Measurements from ENCODE around the gene PIH1D1. TPM values are rescaled to one million over a fixed set of nuclear protein-coding genes. Genes with fewer than 3 reads are reported as not detected.

Gene PIH1D1
- total and polyA plus RNA-seq, 12 donors: 15.7 to 60.0 (median 29.3) TPM

DNA sequence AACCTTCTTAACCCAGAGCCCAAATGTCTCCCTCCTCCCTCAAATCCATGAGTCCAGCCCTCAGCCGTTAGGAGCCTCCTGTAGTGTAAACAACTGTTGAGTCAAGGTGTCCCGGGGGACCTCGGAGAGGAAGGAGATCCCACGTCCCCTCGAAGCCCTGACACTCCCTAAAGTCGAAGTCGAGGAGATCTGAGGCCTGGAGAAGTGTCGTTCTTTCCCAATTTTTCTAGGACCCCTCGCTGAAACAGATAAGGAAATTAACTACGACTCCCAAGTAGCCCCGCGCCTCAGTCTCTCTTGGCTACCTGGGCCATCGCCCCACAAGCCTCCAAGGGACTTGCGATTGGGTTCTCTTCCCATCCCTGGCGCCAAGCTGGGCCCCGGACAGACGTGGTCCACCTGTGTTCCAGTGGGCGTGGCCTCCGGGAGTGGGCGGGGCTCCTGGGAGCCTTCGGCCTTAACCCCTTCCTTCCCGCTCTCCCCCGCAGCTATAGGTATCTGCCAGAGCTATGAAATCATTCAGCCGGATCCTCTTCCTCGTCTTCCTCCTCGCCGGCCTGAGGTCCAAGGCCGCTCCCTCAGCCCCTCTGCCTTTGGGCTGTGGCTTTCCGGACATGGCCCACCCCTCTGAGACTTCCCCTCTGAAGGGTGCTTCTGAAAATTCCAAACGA lies 25.6 kb downstream of the PIH1D1 start:
- H3K4me3 ChIP-seq: no peak overlapping the region
- DNase-seq: no peak
- TF ChIP-seq, protein P1, sequence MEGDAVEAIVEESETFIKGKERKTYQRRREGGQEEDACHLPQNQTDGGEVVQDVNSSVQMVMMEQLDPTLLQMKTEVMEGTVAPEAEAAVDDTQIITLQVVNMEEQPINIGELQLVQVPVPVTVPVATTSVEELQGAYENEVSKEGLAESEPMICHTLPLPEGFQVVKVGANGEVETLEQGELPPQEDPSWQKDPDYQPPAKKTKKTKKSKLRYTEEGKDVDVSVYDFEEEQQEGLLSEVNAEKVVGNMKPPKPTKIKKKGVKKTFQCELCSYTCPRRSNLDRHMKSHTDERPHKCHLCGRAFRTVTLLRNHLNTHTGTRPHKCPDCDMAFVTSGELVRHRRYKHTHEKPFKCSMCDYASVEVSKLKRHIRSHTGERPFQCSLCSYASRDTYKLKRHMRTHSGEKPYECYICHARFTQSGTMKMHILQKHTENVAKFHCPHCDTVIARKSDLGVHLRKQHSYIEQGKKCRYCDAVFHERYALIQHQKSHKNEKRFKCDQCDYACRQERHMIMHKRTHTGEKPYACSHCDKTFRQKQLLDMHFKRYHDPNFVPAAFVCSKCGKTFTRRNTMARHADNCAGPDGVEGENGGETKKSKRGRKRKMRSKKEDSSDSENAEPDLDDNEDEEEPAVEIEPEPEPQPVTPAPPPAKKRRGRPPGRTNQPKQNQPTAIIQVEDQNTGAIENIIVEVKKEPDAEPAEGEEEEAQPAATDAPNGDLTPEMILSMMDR (IDR thresholded peaks at IDR 0.05): no peak
- H3K36me3 ChIP-seq: no peaks in the 10 kb centered on the region
- intact Hi-C loops (cut with DNase I): no loop called here
- peaks cover 12 to 100% (median 98%) of the 10 kb centered on the region in 7 donors for H3K27me3 ChIP-seq
- H3K4me1 ChIP-seq: peaks cover 7 to 42% (median 36%) of the 10 kb centered on the region in 9 donors
- WGBS, 2 donors: 3 to 4% methylated on average over 30 of the region's 30 CpGs
- ATAC-seq: no peak
- H3K9me3 ChIP-seq: no peaks in the 10 kb centered on the region
- H3K27ac ChIP-seq: no peak overlapping the region

DNA sequence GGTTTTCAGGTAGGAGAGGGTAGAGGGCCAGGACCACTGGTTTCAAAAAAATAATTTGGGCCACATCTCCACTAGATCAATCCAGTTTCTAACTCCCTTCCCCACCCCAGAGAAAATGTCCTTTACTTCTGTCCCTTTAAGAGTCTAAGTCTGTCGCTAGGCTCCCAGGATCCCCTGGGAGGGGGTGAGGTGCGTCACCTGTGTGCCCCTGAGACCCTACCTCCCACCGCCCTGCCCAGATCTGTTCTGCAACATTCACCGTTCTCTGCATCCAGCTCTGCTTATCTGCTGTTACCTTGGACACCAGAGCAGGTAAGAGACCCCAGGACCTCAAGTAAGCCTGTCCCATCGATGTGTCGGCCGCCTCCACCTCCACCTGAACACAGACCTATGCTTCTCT lies 26.4 kb downstream of the PIH1D1 start, which contains the start of gene GFY:
Gene GFY (plus strand): TSS at position 211 of the 400 bp plus-strand sequence. CDS start 1,043 bp downstream, outside the sequence.
- 54 to 58% methylated on average over 7 of the region's 7 CpGs for WGBS, 2 donors
- no peaks in the 10 kb centered on the region for H3K36me3 ChIP-seq
- no peak within 1 kb of the TSS for H3K27ac ChIP-seq
- peaks cover 7 to 49% (median 38%) of the 10 kb centered on the region in 9 donors for H3K4me1 ChIP-seq
- TF ChIP-seq, protein P1 (IDR thresholded peaks at IDR 0.05): no peak
- no peak within 1 kb of the TSS for H3K4me3 ChIP-seq
- no peaks in the 10 kb centered on the region for H3K9me3 ChIP-seq
- DNase-seq: no peak
- peaks cover 15 to 100% (median 98%) of the 10 kb centered on the region in 7 donors for H3K27me3 ChIP-seq
- ATAC-seq: no peak
- intact Hi-C loops (cut with DNase I): no loop called here

DNA sequence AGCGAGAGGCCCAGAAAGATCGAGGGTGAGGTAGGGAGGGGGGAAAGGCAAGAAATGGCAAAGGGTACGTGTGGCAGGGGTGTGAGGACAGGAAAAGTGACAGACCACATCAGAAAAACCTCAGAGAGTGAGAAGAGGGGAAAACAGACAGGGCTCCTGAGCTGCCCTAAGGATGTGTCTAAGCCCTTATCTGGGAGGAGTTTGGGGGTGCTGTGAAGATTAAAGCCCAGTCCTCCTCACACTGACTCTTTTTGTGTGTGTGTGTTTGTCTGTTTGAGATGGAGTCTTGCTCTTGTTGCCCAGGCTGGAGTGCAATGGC lies 27.7 kb downstream of the PIH1D1 start:
- intact Hi-C loops (cut with DNase I): no loop called here
- Histone ChIP-seq H3K9me3 (no peaks in the 10 kb centered on the region), H3K36me3 (no peaks in the 10 kb centered on the region), H3K27ac (no peak overlapping the region), H3K27me3 (peaks cover 15 to 100% (median 99%) of the 10 kb centered on the region in 7 donors), H3K4me3 (no peak overlapping the region), H3K4me1 (peaks cover 7 to 49% (median 38%) of the 10 kb centered on the region in 9 donors)
- no peak for DNase-seq
- ATAC-seq: no peak
- TF ChIP-seq, protein P1 (IDR thresholded peaks at IDR 0.05): no peak
- WGBS, 2 donors: 5 to 15% methylated on average over 3 of the region's 3 CpGs

DNA sequence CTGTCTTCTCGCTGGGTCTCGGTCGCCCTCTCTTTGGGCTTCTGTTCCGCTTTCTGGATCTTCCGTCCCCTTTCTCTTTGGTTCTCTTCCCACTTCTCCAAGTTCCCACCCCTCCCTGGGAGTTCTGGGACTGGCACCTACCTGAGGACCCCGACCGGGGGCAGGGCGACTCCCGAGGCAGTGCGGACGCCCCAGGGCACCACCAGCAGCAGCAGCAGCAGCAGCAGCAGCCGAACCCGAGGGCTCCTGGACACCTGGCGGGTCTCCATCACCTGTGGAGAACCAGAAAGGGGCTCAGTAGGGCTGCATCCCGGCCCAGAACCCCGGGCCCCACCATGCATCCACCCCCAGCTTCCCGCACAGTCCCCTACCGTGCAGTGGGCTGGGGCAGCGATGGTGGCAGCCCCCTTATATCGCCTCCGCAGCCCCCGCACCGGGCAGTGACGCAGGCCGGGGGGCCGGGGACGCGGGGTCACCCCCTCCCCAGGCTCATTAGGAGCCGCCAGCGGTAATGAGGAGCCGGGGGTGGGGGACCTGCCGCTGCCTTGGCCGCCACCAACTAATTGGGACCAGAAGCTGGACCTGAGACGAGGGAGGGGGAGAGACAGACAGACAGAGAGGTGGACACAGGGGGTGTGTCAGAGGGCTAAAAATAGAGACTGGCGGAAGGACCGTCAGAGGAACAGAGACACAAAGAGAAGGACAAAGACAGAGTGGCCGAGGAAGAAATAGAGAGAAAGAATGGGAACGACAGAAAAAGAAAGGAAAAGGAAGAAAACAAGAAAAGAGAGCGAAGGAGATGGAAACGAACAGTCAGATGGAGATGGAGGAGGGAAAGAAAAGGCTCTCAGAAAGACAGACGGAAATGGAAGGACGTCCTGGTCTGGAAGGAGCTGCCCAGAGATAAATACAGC lies 28.3 kb downstream of the PIH1D1 start, which contains the start of gene PTH2:
Gene PTH2 (minus strand): TSS at position 371 of the 914 bp plus-strand sequence. CDS start 102 bp downstream, at position 269.
- Histone ChIP-seq H3K36me3 (no peaks in the 10 kb centered on the region), H3K27ac (no peak within 1 kb of the TSS), H3K4me3 (peak within 1 kb of the TSS in 9 of 10 donors; percentile 10 to 41 (median 32)), H3K27me3 (peaks cover 15 to 100% (median 99%) of the 10 kb centered on the region in 7 donors), H3K4me1 (peaks cover 7 to 46% (median 36%) of the 10 kb centered on the region in 9 donors), H3K9me3 (no peaks in the 10 kb centered on the region)
- TF ChIP-seq, protein P1 (IDR thresholded peaks at IDR 0.05): no peak
- WGBS, 2 donors: 3 to 8% methylated on average over 38 to 42 of the region's 42 CpGs
- intact Hi-C loops (cut with DNase I): no loop called here
- no peak for DNase-seq
- peak in 2 of 8 donors; percentile 30 for ATAC-seq

All from heart right ventricle (tissue), 16 donors.